SU-DHL-6 (cell line): ENCODE data around the gene ZBTB47.

ENCODE experiments used
- CTCF ChIP-seq: fragments of 200-600 bp; sonication (generic); IDR thresholded peaks from one replicate; pipeline ENCODE4 v1.5.1; 2017; ENCODE audit warnings: antibody characterized with exemption, mild to moderate bottlenecking, low read length, moderate library complexity; ENCODE audit not compliant: insufficient read depth, poor library complexity, severe bottlenecking
- EZH2phosphoT487 ChIP-seq: fragments of 200-600 bp; sonication (generic), shearing (Covaris generic); conservative IDR thresholded peaks from 2 replicates; pipeline ENCODE4 v1.6.1; 2018; ENCODE audit warnings: mild to moderate bottlenecking, antibody characterized with exemption, low read length, moderate library complexity, mixed read lengths

- TF ChIP-seq CTCF: no peak
- no peak for TF ChIP-seq EZH2phosphoT487
These were observed 2.0 kb upstream of the ZBTB47 start for GRCh38 chr3:42651248-42652091.
